ENCODE results near the gene DTNBP1.
A peak's percentile ranks its signal among the peaks of the same experiment; 100 is the strongest.

DTNBP1 gene

GRCh38 chr6:15508931-15509330 lies 153.9 kb downstream of the DTNBP1 start:
- DNase-seq (ENCODE audit: low read depth): no peak
- H3K4me3 ChIP-seq (ENCODE audit: low read length): no peak overlapping the region
- TF ChIP-seq CTCF (conservative IDR thresholded peaks at IDR 0.05; ENCODE audit: low read length): no peak

GRCh38 chr6:15508441-15508871 lies 154.4 kb downstream of the DTNBP1 start:
- H3K4me3 ChIP-seq (ENCODE audit: low read length): no peak overlapping the region
- TF ChIP-seq CTCF (conservative IDR thresholded peaks at IDR 0.05; ENCODE audit: low read length): no peak
- no peak for DNase-seq (ENCODE audit: low read depth)

- DNase-seq (ENCODE audit: low read depth): no peak
- TF ChIP-seq CTCF (conservative IDR thresholded peaks at IDR 0.05; ENCODE audit: low read length): no peak
- no peak overlapping the region for H3K4me3 ChIP-seq (ENCODE audit: low read length)
Measured at GRCh38 chr6:15507746-15508145, 155.1 kb downstream of the DTNBP1 start.

- H3K4me3 ChIP-seq (ENCODE audit: low read length): no peak overlapping the region
- TF ChIP-seq CTCF (conservative IDR thresholded peaks at IDR 0.05; ENCODE audit: low read length): no peak
- DNase-seq (ENCODE audit: low read depth): no peak
Measured at GRCh38 chr6:15507221-15507620, 155.6 kb downstream of the DTNBP1 start.

GRCh38 chr6:15506066-15506465 lies 156.8 kb downstream of the DTNBP1 start:
- no peak for DNase-seq (ENCODE audit: low read depth)
- no peak overlapping the region for H3K4me3 ChIP-seq (ENCODE audit: low read length)
- no peak for TF ChIP-seq CTCF (conservative IDR thresholded peaks at IDR 0.05; ENCODE audit: low read length)

GRCh38 chr6:15505463-15505918 lies 157.3 kb downstream of the DTNBP1 start:
- no peak for TF ChIP-seq CTCF (conservative IDR thresholded peaks at IDR 0.05; ENCODE audit: low read length)
- no peak for DNase-seq (ENCODE audit: low read depth)
- H3K4me3 ChIP-seq (ENCODE audit: low read length): peak overlapping the region; percentile 48

- DNase-seq (ENCODE audit: low read depth): peak; percentile 98
- peak; percentile 24; the same call in 1 of the 2 replicates for TF ChIP-seq CTCF (conservative IDR thresholded peaks at IDR 0.05; ENCODE audit: low read length)
- peak overlapping the region; percentile 48 for H3K4me3 ChIP-seq (ENCODE audit: low read length)
Measured at GRCh38 chr6:15504581-15505350, 158.1 kb downstream of the DTNBP1 start.
